Nephron (organoid): Measurements from ENCODE around the gene HAP1.
A peak's percentile ranks its signal among the peaks of the same experiment; 100 is the strongest.

ENCODE experiments used
- H3K27ac Mint-ChIP-seq, 3 experiments: 2 replicates each; pipeline ENCODE4 v1.8.0; 2020; ENCODE audit warnings: mixed read lengths in 3 of 3, mild to moderate bottlenecking in 2 of 3, moderate library complexity in 1 of 3
- H3K27me3 Mint-ChIP-seq: 2 replicates; pipeline ENCODE4 v1.8.0; 2021; ENCODE audit warnings: low read depth, mild to moderate bottlenecking, moderate library complexity, mixed read lengths
- H3K36me3 Mint-ChIP-seq: 2 replicates; pipeline ENCODE4 v1.8.0; 2020; ENCODE audit warnings: low read depth, mixed read lengths
- H3K4me1 Mint-ChIP-seq: 2 replicates; pipeline ENCODE4 v1.8.0; 2020; ENCODE audit warnings: mixed read lengths
- H3K4me3 Mint-ChIP-seq, 3 experiments: 2 replicates each; pipeline ENCODE4 v1.8.0; 2020; ENCODE audit warnings: mild to moderate bottlenecking in 3 of 3, mixed read lengths in 3 of 3, moderate library complexity in 2 of 3
- H3K9me3 Mint-ChIP-seq: 2 replicates; pipeline ENCODE4 v1.8.0; 2020; ENCODE audit warnings: mixed read lengths
- CTCF ChIP-seq, 3 experiments: fragments of 200-600 bp; sonication (generic); IDR thresholded peaks; one replicate each; pipeline ENCODE4 v1.5.0; 2021; ENCODE audit warnings: antibody characterized with exemption in 3 of 3; ENCODE audit not compliant: unreplicated experiment in 3 of 3

HAP1 gene

GRCh38 chr17:41736983-41737679, 2.7 kb upstream of the HAP1 start:
- no peak for TF ChIP-seq CTCF (IDR thresholded peaks at IDR 0.05; ENCODE audit: unreplicated experiment in 3 of 3)
- Mint-ChIP-seq H3K36me3 (no peaks in the 10 kb centered on the region), H3K27me3 (peaks cover 65% of the 10 kb centered on the region)

GRCh38 chr17:41735744-41736143, 1.3 kb upstream of the HAP1 start:
- Mint-ChIP-seq H3K27ac (no peak overlapping the region), H3K4me1 (peaks cover 19% of the 10 kb centered on the region)

More at GRCh38 chr17:41736983-41737679, 2.7 kb upstream of the HAP1 start:
- peaks cover 14% of the 10 kb centered on the region for H3K4me1 Mint-ChIP-seq
- no peaks in the 10 kb centered on the region for H3K9me3 Mint-ChIP-seq
- H3K4me3 Mint-ChIP-seq = peak overlapping the region in 1 of 3 experiments; percentile 35
- H3K27ac Mint-ChIP-seq = no peak overlapping the region

GRCh38 chr17:41734949-41735313, 488 bp upstream of the HAP1 start:
- TF ChIP-seq CTCF (IDR thresholded peaks at IDR 0.05; ENCODE audit: unreplicated experiment in 3 of 3) = no peak
- Mint-ChIP-seq H3K27ac (no peak overlapping the region), H3K36me3 (no peaks in the 10 kb centered on the region), H3K27me3 (peaks cover 87% of the 10 kb centered on the region), H3K9me3 (no peaks in the 10 kb centered on the region), H3K4me3 (peak overlapping the region; percentile 81 to 83 (median 82)), H3K4me1 (peaks cover 19% of the 10 kb centered on the region)

More at GRCh38 chr17:41735744-41736143, 1.3 kb upstream of the HAP1 start:
- Mint-ChIP-seq H3K36me3 (no peaks in the 10 kb centered on the region), H3K27me3 (peaks cover 79% of the 10 kb centered on the region), H3K4me3 (peak overlapping the region; percentile 1 to 39 (median 8)), H3K9me3 (no peaks in the 10 kb centered on the region)
- TF ChIP-seq CTCF (IDR thresholded peaks at IDR 0.05; ENCODE audit: unreplicated experiment in 3 of 3) = no peak

- no peak overlapping the region for H3K27ac Mint-ChIP-seq
- no peaks in the 10 kb centered on the region for H3K36me3 Mint-ChIP-seq
- peaks cover 91% of the 10 kb centered on the region for H3K27me3 Mint-ChIP-seq
- peak overlapping the region; percentile 81 to 84 (median 83) for H3K4me3 Mint-ChIP-seq
- H3K9me3 Mint-ChIP-seq = no peaks in the 10 kb centered on the region
- no peak for TF ChIP-seq CTCF (IDR thresholded peaks at IDR 0.05; ENCODE audit: unreplicated experiment in 3 of 3)
- H3K4me1 Mint-ChIP-seq = peaks cover 14% of the 10 kb centered on the region
These were observed 900 bp downstream of the HAP1 start for GRCh38 chr17:41733348-41734138.

GRCh38 chr17:41731836-41732235, 2.6 kb downstream of the HAP1 start:
- no peaks in the 10 kb centered on the region for H3K9me3 Mint-ChIP-seq
- H3K27ac Mint-ChIP-seq = no peak overlapping the region
- no peak for TF ChIP-seq CTCF (IDR thresholded peaks at IDR 0.05; ENCODE audit: unreplicated experiment in 3 of 3)
- H3K36me3 Mint-ChIP-seq = no peaks in the 10 kb centered on the region
- H3K4me3 Mint-ChIP-seq = no peak overlapping the region
- H3K4me1 Mint-ChIP-seq = peaks cover 14% of the 10 kb centered on the region
- peaks cover 83% of the 10 kb centered on the region for H3K27me3 Mint-ChIP-seq
